GM11168 (cell line): ENCODE results near the gene LARP1B.
"Not testable (repeated sequence)": the region's sequence is repeated elsewhere in the genome, so short reads cannot be mapped to it uniquely, and the experiment has no call there.

Experiments
- in situ Hi-C: fragments of 300-500 bp; cut with MboI; formaldehyde crosslinking; loops from one replicate; pipeline ENCODE4 v1.12.0; 2022; ENCODE audit warnings: low sequenced_read_pairs; ENCODE audit not compliant: unreplicated experiment

LARP1B gene

GRCh38 chr4:128130621-128131020 is 69.5 kb downstream of the LARP1B start:
- in situ Hi-C loops, result no loop called here

GRCh38 chr4:128134925-128135324 is 73.8 kb downstream of the LARP1B start:
- in situ Hi-C loops, result no loop called here

GRCh38 chr4:128135391-128135790 is 74.3 kb downstream of the LARP1B start:
- in situ Hi-C loops, result no loop called here

GRCh38 chr4:128141866-128142265 is 80.8 kb downstream of the LARP1B start:
- in situ Hi-C loops, result no loop called here

GRCh38 chr4:128145727-128146126 is 84.6 kb downstream of the LARP1B start:
- in situ Hi-C loops, result no loop called here

GRCh38 chr4:128153800-128154199 is 92.7 kb downstream of the LARP1B start:
- in situ Hi-C loops, result no loop called here

GRCh38 chr4:128155231-128155855 is 94.2 kb downstream of the LARP1B start:
- in situ Hi-C loops, result no loop called here

- in situ Hi-C loops, result no loop called here
Observed at GRCh38 chr4:128155874-128156456, 94.9 kb downstream of the LARP1B start.

- in situ Hi-C loops, result not testable (repeated sequence)
Observed at GRCh38 chr4:128156472-128156871, 95.4 kb downstream of the LARP1B start.

- in situ Hi-C loops, result no loop called here
Observed at GRCh38 chr4:128158894-128159293, 97.8 kb downstream of the LARP1B start.

GRCh38 chr4:128159967-128160366 is 98.9 kb downstream of the LARP1B start:
- in situ Hi-C loops, result no loop called here

GRCh38 chr4:128161138-128161537 is 100.0 kb downstream of the LARP1B start:
- in situ Hi-C loops, result no loop called here

- in situ Hi-C loops, result no loop called here
Observed at GRCh38 chr4:128162434-128162833, 101.3 kb downstream of the LARP1B start.

GRCh38 chr4:128163177-128164117 is 102.3 kb downstream of the LARP1B start:
- in situ Hi-C loops, result no loop called here

- in situ Hi-C loops, result no loop called here
Observed at GRCh38 chr4:128166982-128167381, 105.9 kb downstream of the LARP1B start.

GRCh38 chr4:128168701-128169100 is 107.6 kb downstream of the LARP1B start:
- in situ Hi-C loops, result no loop called here

- in situ Hi-C loops, result no loop called here
Observed at GRCh38 chr4:128169245-128169644, 108.1 kb downstream of the LARP1B start.

- in situ Hi-C loops, result no loop called here
Observed at GRCh38 chr4:128176643-128177042, 115.5 kb downstream of the LARP1B start.

GRCh38 chr4:128177498-128177897 is 116.4 kb downstream of the LARP1B start:
- in situ Hi-C loops, result no loop called here

- in situ Hi-C loops, result no loop called here
Observed at GRCh38 chr4:128186623-128187022, 125.5 kb downstream of the LARP1B start.

- in situ Hi-C loops, result no loop called here
Observed at GRCh38 chr4:128191115-128191781, 130.1 kb downstream of the LARP1B start.
